Measurements from ENCODE around the gene IFNA16. TPM values are rescaled to one million over a fixed set of nuclear protein-coding genes. Genes with fewer than 3 reads are reported as not detected.

IFNA16 gene
- total RNA-seq, 1 experiment from 2014 or later, result not detected

DNA sequence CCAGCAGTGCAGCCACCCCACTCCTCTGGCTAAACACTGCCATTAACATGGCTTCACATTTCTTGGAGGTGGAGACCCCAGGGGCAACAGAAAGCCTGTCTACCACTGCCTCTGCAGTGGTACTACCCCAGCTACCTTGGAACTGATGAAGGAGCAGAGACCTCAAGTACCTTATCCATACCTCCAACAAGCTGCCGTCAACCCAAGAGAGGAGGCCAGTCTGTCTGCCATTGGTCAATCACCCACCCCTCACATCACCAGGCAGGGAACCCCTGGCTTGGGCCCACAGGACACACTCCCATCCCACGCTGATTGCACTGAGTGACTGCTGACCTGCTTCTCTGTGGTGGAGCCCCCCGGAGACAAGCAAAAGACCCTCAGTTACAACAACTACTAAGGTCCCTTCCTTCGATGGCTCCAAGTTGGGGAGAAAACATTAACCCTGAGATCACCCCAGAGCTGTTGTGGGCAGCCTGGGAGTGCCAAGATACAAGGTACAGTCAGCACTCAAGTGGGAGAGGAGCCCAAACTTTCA is 17.1 kb upstream of the IFNA16 start:
- Mint-ChIP-seq H3K9me3 (no peaks in the 10 kb centered on the region), H3K27me3 (ENCODE audit: low read depth) (peaks cover 18% of the 10 kb centered on the region), H3K4me3 (no peak overlapping the region), H3K36me3 (ENCODE audit: insufficient read depth in 1 of 3, low read depth in 3 of 3) (no peaks in the 10 kb centered on the region), H3K4me1 (no peaks in the 10 kb centered on the region; a peak in 1 of 4 replicates), H3K27ac (0 out of 7 replicates have a peak overlapping the region, but pooled peaks of 1 of the 3 experiments have one; percentile 12)
- H3K79me1 ChIP-seq (ENCODE audit: insufficient read depth, low read depth, low read length, poor library complexity, severe bottlenecking), result no peaks in the 10 kb centered on the region
- H2BK15ac ChIP-seq (ENCODE audit: low read depth, low read length), result no peak overlapping the region
- no peak overlapping the region for H2AFZ ChIP-seq (ENCODE audit: low read length)
- H3K18ac ChIP-seq (ENCODE audit: insufficient read length, low read depth, low read length), result no peak overlapping the region
- H2BK20ac ChIP-seq (ENCODE audit: low read depth, low read length, poor library complexity, severe bottlenecking), result no peak overlapping the region
- H2BK5ac ChIP-seq (ENCODE audit: insufficient read length, low read length), result no peak overlapping the region
- H2BK120ac ChIP-seq (ENCODE audit: low read depth, low read length, poor library complexity, severe bottlenecking), result no peak overlapping the region
- no CpG with 5 or more reads among the region's 4 CpGs for WGBS (ENCODE audit: extremely low coverage, insufficient read length, low lambda C conversion rate)
- H3K23me2 ChIP-seq (ENCODE audit: insufficient read length, low read depth, low read length, poor library complexity, severe bottlenecking), result no peaks in the 10 kb centered on the region
- H4K20me1 ChIP-seq (ENCODE audit: control insufficient read depth, insufficient read depth, insufficient read length), result no peaks in the 10 kb centered on the region
- H3K23ac ChIP-seq (ENCODE audit: insufficient read length, low read depth, low read length), result no peak overlapping the region
- H4K91ac ChIP-seq (ENCODE audit: insufficient read length, low read depth, low read length), result no peak overlapping the region
- H3K79me2 ChIP-seq (ENCODE audit: insufficient read depth, low read length), result no peaks in the 10 kb centered on the region
- H2BK12ac ChIP-seq (ENCODE audit: insufficient read length, low read depth, low read length), result no peak overlapping the region
- no peaks in the 10 kb centered on the region for H3K27me3 ChIP-seq (ENCODE audit: insufficient read depth, low read length)
- no peak for DNase-seq
- TF ChIP-seq, protein P1, sequence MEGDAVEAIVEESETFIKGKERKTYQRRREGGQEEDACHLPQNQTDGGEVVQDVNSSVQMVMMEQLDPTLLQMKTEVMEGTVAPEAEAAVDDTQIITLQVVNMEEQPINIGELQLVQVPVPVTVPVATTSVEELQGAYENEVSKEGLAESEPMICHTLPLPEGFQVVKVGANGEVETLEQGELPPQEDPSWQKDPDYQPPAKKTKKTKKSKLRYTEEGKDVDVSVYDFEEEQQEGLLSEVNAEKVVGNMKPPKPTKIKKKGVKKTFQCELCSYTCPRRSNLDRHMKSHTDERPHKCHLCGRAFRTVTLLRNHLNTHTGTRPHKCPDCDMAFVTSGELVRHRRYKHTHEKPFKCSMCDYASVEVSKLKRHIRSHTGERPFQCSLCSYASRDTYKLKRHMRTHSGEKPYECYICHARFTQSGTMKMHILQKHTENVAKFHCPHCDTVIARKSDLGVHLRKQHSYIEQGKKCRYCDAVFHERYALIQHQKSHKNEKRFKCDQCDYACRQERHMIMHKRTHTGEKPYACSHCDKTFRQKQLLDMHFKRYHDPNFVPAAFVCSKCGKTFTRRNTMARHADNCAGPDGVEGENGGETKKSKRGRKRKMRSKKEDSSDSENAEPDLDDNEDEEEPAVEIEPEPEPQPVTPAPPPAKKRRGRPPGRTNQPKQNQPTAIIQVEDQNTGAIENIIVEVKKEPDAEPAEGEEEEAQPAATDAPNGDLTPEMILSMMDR (conservative IDR thresholded peaks at IDR 0.05), result no peak
- no peak overlapping the region for H4K5ac ChIP-seq (ENCODE audit: insufficient read length, low read depth, low read length)
- no peak overlapping the region for H3K56ac ChIP-seq (ENCODE audit: insufficient read length, low read depth, low read length)
- no peak overlapping the region for H4K8ac ChIP-seq (replicated peaks; ENCODE audit: insufficient read length, low read depth, low read length)
- no peak overlapping the region for H3K9ac ChIP-seq (ENCODE audit: extremely low read depth, insufficient read length, low read length)
- H3K4me1 ChIP-seq (ENCODE audit: insufficient read depth, low read length), result no peaks in the 10 kb centered on the region
- no peaks in the 10 kb centered on the region for H3K9me3 ChIP-seq (ENCODE audit: control insufficient read depth, low read depth, low read length)
- H3K4me2 ChIP-seq (ENCODE audit: insufficient read depth, insufficient read length, low read length), result no peak overlapping the region
- no peak overlapping the region for H3T11ph ChIP-seq (ENCODE audit: low read length)
- H2AK5ac ChIP-seq (ENCODE audit: insufficient read length, low read length), result no peak overlapping the region
- H3K4ac ChIP-seq (ENCODE audit: low read depth, low read length), result no peak overlapping the region
- no peak overlapping the region for H3K14ac ChIP-seq (ENCODE audit: insufficient read depth, low read length)
- H3K27ac ChIP-seq (ENCODE audit: insufficient read length, low read depth, low read length), result no peak overlapping the region
